ENCODE measurements around the gene IPCEF1. TPM values are rescaled to one million over a fixed set of nuclear protein-coding genes. Genes with fewer than 3 reads are reported as not detected.

The IPCEF1 gene
- total and polyA plus RNA-seq, 2 donors (not counting 3 experiments of a cell fraction or from before 2014, with no cell fraction given): 0.01 to 0.51 TPM

DNA sequence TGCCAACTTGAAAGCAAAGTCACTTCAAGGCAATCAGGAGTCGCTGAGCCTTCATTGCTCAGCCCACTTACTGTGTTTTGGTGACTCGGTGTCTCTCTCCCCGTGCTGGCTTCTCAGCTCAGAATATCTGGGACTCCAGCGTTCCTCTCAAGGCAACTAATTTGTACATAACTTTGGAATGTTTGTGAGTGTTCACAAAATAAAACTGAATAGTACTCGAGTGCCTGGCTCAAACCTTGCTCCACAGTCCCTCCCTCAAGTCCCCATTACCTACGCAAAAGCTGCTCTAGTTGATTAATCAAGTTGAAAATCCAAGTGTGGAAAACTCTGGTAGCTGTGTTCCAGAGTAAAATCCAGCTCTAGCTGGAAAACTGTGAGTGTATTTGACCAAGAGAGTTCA is 8.6 kb downstream of the IPCEF1 start:
- TF ChIP-seq EZH2 (IDR thresholded peaks at IDR 0.05; ENCODE audit: borderline replicate concordance, low read depth, low read length, severe bottlenecking) (no peak), POLR2AphosphoS5 (IDR thresholded peaks at IDR 0.05; ENCODE audit: insufficient read depth, low read depth, low read length) (no peak), JUN (IDR thresholded peaks at IDR 0.05; ENCODE audit: borderline replicate concordance, insufficient read depth, insufficient read length, low read depth) (no peak), GATA2 (IDR thresholded peaks at IDR 0.05; ENCODE audit: insufficient read depth, insufficient read length, low read depth, low read length) (no peak), FOS (IDR thresholded peaks at IDR 0.05; ENCODE audit: borderline replicate concordance, insufficient read depth, low read length) (no peak), MYC (IDR thresholded peaks at IDR 0.05; ENCODE audit: low read depth, low read length) (no peak), POLR2A (IDR thresholded peaks at IDR 0.05; ENCODE audit: low read depth, low read length) (no peak)
- TF ChIP-seq, protein P1, sequence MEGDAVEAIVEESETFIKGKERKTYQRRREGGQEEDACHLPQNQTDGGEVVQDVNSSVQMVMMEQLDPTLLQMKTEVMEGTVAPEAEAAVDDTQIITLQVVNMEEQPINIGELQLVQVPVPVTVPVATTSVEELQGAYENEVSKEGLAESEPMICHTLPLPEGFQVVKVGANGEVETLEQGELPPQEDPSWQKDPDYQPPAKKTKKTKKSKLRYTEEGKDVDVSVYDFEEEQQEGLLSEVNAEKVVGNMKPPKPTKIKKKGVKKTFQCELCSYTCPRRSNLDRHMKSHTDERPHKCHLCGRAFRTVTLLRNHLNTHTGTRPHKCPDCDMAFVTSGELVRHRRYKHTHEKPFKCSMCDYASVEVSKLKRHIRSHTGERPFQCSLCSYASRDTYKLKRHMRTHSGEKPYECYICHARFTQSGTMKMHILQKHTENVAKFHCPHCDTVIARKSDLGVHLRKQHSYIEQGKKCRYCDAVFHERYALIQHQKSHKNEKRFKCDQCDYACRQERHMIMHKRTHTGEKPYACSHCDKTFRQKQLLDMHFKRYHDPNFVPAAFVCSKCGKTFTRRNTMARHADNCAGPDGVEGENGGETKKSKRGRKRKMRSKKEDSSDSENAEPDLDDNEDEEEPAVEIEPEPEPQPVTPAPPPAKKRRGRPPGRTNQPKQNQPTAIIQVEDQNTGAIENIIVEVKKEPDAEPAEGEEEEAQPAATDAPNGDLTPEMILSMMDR (IDR thresholded peaks at IDR 0.05; ENCODE audit: extremely low read depth in 1 of 2, insufficient read depth in 1 of 2, low read depth in 1 of 2, low read length in 2 of 2): no peak
- TF ChIP-seq, protein P2, sequence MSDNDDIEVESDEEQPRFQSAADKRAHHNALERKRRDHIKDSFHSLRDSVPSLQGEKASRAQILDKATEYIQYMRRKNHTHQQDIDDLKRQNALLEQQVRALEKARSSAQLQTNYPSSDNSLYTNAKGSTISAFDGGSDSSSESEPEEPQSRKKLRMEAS (IDR thresholded peaks at IDR 0.05; ENCODE audit: insufficient read depth, insufficient read length): no peak
- FAIRE-seq (no peak), DNase-seq (ENCODE audit: low read depth, low spot score) (no peak)
- BruUV-seq (replicated peaks): no TSS peak
- intact Hi-C loops (cut with micrococcal nuclease) (no loop called here), dilution Hi-C loops (cut with MboI; ENCODE audit: extremely low pct_ligation_motif_present, low sequenced_read_pairs) (no loop called here)
- Histone ChIP-seq H3K9ac (replicated peaks; ENCODE audit: extremely low read depth, insufficient read depth, low read length) (no peak overlapping the region), H3K36me3 (ENCODE audit: control insufficient read depth in 2 of 2, extremely low read depth in 1 of 2, insufficient read depth in 2 of 2, low read length in 2 of 2) (no peaks in the 10 kb centered on the region), H3K4me1 (ENCODE audit: control insufficient read depth, extremely low read depth, insufficient read depth, low read length) (no peaks in the 10 kb centered on the region), H3K79me2 (ENCODE audit: control insufficient read depth, insufficient read depth, low read length) (no peaks in the 10 kb centered on the region), H3K9me1 (replicated peaks; ENCODE audit: control insufficient read depth, extremely low read depth, insufficient read depth, low read length) (no peaks in the 10 kb centered on the region), H3K9me3 (replicated peaks; ENCODE audit: control insufficient read depth, insufficient read depth, low read length) (no peaks in the 10 kb centered on the region), H3K27me3 (ENCODE audit: control insufficient read depth in 2 of 2, insufficient read depth in 2 of 2, low read length in 2 of 2) (no peaks in the 10 kb centered on the region), H3K4me2 (ENCODE audit: insufficient read depth, low read length) (no peak overlapping the region), H4K20me1 (replicated peaks; ENCODE audit: control insufficient read depth, extremely low read depth, insufficient read depth, low read length) (no peaks in the 10 kb centered on the region), H2AFZ (ENCODE audit: low read depth, low read length) (no peak overlapping the region), H3K27ac (ENCODE audit: insufficient read depth, low read depth, low read length) (no peak overlapping the region), H3K4me3 (replicated peaks in 1 of 3; ENCODE audit: insufficient read depth in 1 of 3, low read depth in 1 of 3, low read length in 3 of 3) (no peak overlapping the region)
- POLR2A ChIA-PET: no interaction called here
- CTCF ChIA-PET: no interaction called here
